Measurements from ENCODE around the gene ZBBX.

- TF ChIP-seq, protein P1, sequence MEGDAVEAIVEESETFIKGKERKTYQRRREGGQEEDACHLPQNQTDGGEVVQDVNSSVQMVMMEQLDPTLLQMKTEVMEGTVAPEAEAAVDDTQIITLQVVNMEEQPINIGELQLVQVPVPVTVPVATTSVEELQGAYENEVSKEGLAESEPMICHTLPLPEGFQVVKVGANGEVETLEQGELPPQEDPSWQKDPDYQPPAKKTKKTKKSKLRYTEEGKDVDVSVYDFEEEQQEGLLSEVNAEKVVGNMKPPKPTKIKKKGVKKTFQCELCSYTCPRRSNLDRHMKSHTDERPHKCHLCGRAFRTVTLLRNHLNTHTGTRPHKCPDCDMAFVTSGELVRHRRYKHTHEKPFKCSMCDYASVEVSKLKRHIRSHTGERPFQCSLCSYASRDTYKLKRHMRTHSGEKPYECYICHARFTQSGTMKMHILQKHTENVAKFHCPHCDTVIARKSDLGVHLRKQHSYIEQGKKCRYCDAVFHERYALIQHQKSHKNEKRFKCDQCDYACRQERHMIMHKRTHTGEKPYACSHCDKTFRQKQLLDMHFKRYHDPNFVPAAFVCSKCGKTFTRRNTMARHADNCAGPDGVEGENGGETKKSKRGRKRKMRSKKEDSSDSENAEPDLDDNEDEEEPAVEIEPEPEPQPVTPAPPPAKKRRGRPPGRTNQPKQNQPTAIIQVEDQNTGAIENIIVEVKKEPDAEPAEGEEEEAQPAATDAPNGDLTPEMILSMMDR (IDR thresholded peaks at IDR 0.05), result no peak
- TF ChIP-seq POLR2AphosphoS5 (IDR thresholded peaks at IDR 0.05) (no peak), POLR2A (IDR thresholded peaks at IDR 0.05) (no peak), EP300 (IDR thresholded peaks at IDR 0.05) (no peak)
These were observed 26.9 kb upstream of the ZBBX start for GRCh38 chr3:167406876-167407492.

Measured in suprapubic skin (tissue), 4 donors.